ENCODE data around the gene TGM2. TPM values are rescaled to one million over a fixed set of nuclear protein-coding genes. Genes with fewer than 3 reads are reported as not detected.

TGM2 gene
- total RNA-seq, 1 experiment from 2014 or later, result 138 TPM

DNA sequence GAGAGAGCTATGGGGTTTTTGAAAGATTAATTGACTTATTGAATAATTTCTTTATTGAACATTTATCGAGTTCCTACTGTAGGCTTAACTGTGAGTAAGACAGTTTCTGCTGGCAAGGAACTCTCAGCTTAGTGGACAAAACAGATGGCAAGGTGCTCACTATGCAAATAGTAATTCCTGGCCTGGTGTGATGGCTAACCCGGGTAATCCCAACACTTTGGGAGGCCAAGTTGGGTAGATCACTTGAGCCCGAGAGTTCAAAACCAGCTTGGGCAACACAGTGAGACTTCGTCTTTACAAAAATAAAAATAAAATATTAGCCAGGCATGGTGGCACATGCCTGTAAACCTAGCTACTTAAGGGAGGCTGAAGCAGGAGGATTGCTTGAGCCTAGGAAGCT is 13.5 kb upstream of the TGM2 start:
- H3K27me3 ChIP-seq (replicated peaks; ENCODE audit: control insufficient read depth, insufficient read depth, low read length), result no peaks in the 10 kb centered on the region
- no TSS peak for BruUV-seq (replicated peaks)
- no peaks in the 10 kb centered on the region for H3K27me3 Mint-ChIP-seq (ENCODE audit: insufficient read depth, unreplicated experiment)

GRCh38 chr20:38178065-38178491 is 13.0 kb upstream of the TGM2 start:
- Mint-ChIP-seq H3K36me3 (ENCODE audit: insufficient read depth, unreplicated experiment) (no peaks in the 10 kb centered on the region), H3K9me3 (ENCODE audit: unreplicated experiment) (no peaks in the 10 kb centered on the region), H3K4me1 (ENCODE audit: low read depth, unreplicated experiment) (peaks cover 17% of the 10 kb centered on the region), H3K27me3 (ENCODE audit: insufficient read depth, unreplicated experiment) (no peaks in the 10 kb centered on the region), H3K4me3 (ENCODE audit: unreplicated experiment) (no peak overlapping the region), H3K27ac (ENCODE audit: unreplicated experiment) (no peak overlapping the region)
- Histone ChIP-seq H3K36me3 (ENCODE audit: control insufficient read depth, insufficient read depth, low read length) (no peaks in the 10 kb centered on the region), H3K4me1 (peaks cover 18% of the 10 kb centered on the region), H3K4me3 (ENCODE audit: low read depth, low read length) (no peak overlapping the region), H3K9me3 (no peaks in the 10 kb centered on the region), H3K27me3 (replicated peaks; ENCODE audit: control insufficient read depth, insufficient read depth, low read length) (no peaks in the 10 kb centered on the region)
- TF ChIP-seq CTCF (IDR thresholded peaks at IDR 0.05; ENCODE audit: insufficient read depth in 1 of 2, low read depth in 1 of 2, low read length in 1 of 2, severe bottlenecking in 1 of 2, unreplicated experiment in 1 of 2), result no peak
- intact Hi-C loops (cut with micrococcal nuclease; ENCODE audit: unreplicated experiment), result no loop called here
- no peak for DNase-seq
- ChIA-PET POLR2A (interaction anchor here (0.6 kb wide), 1 partner anchor 109 kb away, joined by 3 read pairs; no protein-coding TSS in a partner anchor), CTCF (no interaction called here)
- BruUV-seq (replicated peaks), result no TSS peak

More for the DNA sequence above, 13.5 kb upstream of the TGM2 start:
- no peak for DNase-seq
- ChIA-PET POLR2A (no interaction called here), CTCF (interaction anchor here (0.9 kb wide), 1 partner anchor 105 kb away, joined by 4 read pairs; no protein-coding TSS in a partner anchor)
- TF ChIP-seq CTCF (IDR thresholded peaks at IDR 0.05; ENCODE audit: insufficient read depth in 1 of 2, low read depth in 1 of 2, low read length in 1 of 2, severe bottlenecking in 1 of 2, unreplicated experiment in 1 of 2), result no peak
- Histone ChIP-seq H3K4me3 (ENCODE audit: low read depth, low read length) (no peak overlapping the region), H3K9me3 (no peaks in the 10 kb centered on the region), H3K36me3 (ENCODE audit: control insufficient read depth, insufficient read depth, low read length) (no peaks in the 10 kb centered on the region), H3K4me1 (peaks cover 13% of the 10 kb centered on the region)
- Mint-ChIP-seq H3K4me3 (ENCODE audit: unreplicated experiment) (no peak overlapping the region), H3K27ac (ENCODE audit: unreplicated experiment) (no peak overlapping the region), H3K36me3 (ENCODE audit: insufficient read depth, unreplicated experiment) (no peaks in the 10 kb centered on the region), H3K9me3 (ENCODE audit: unreplicated experiment) (no peaks in the 10 kb centered on the region), H3K4me1 (ENCODE audit: low read depth, unreplicated experiment) (peaks cover 17% of the 10 kb centered on the region)
- intact Hi-C loops (cut with micrococcal nuclease; ENCODE audit: unreplicated experiment), result no loop called here

GRCh38 chr20:38177201-38177600 is 12.1 kb upstream of the TGM2 start:
- no peak for TF ChIP-seq CTCF (IDR thresholded peaks at IDR 0.05; ENCODE audit: insufficient read depth in 1 of 2, low read depth in 1 of 2, low read length in 1 of 2, severe bottlenecking in 1 of 2, unreplicated experiment in 1 of 2)
- CTCF ChIA-PET, result interaction anchor here (0.6 to 0.7 kb wide), 4 partner anchors 28 to 699 kb away, joined by 3 to 4 read pairs (median 3); no protein-coding TSS in a partner anchor
- Histone ChIP-seq H3K9me3 (no peaks in the 10 kb centered on the region), H3K36me3 (ENCODE audit: control insufficient read depth, insufficient read depth, low read length) (no peaks in the 10 kb centered on the region), H3K4me1 (peaks cover 21% of the 10 kb centered on the region), H3K27me3 (replicated peaks; ENCODE audit: control insufficient read depth, insufficient read depth, low read length) (no peaks in the 10 kb centered on the region), H3K4me3 (ENCODE audit: low read depth, low read length) (no peak overlapping the region)
- DNase-seq, result no peak
- H3K27ac Mint-ChIP-seq (ENCODE audit: unreplicated experiment), result no peak overlapping the region
- peaks cover 23% of the 10 kb centered on the region for H3K4me1 Mint-ChIP-seq (ENCODE audit: low read depth, unreplicated experiment)
- no peaks in the 10 kb centered on the region for H3K36me3 Mint-ChIP-seq (ENCODE audit: insufficient read depth, unreplicated experiment)
- no peaks in the 10 kb centered on the region for H3K27me3 Mint-ChIP-seq (ENCODE audit: insufficient read depth, unreplicated experiment)
- H3K4me3 Mint-ChIP-seq (ENCODE audit: unreplicated experiment), result no peak overlapping the region
- POLR2A ChIA-PET, result no interaction called here
- BruUV-seq (replicated peaks), result no TSS peak
- H3K9me3 Mint-ChIP-seq (ENCODE audit: unreplicated experiment), result no peaks in the 10 kb centered on the region
- intact Hi-C loops (cut with micrococcal nuclease; ENCODE audit: unreplicated experiment), result no loop called here

Measured in Caco-2 (cell line).